ENCODE results near the gene TTLL7.

DNA sequence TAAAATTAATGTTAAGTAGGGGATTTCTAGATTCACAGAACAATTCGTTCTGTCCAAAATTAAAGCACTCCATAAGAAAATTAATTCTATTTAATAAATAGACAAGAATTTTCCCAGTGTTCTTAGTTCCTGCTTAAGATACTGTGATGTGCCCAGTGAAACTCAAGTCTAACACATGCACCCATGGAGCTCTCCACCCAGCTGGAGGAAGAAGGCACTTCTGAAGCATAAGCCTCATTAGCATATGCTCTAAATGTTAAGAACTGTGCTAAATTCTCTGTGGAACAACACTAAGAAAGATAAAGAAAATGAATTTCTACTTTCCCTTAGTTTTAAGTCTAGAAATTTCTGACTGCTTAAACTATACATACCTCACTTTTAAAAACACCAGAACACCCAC lies 71.2 kb downstream of the TTLL7 start:
- no peak for TF ChIP-seq POLR2A (IDR thresholded peaks at IDR 0.05)
- TF ChIP-seq, protein P1, sequence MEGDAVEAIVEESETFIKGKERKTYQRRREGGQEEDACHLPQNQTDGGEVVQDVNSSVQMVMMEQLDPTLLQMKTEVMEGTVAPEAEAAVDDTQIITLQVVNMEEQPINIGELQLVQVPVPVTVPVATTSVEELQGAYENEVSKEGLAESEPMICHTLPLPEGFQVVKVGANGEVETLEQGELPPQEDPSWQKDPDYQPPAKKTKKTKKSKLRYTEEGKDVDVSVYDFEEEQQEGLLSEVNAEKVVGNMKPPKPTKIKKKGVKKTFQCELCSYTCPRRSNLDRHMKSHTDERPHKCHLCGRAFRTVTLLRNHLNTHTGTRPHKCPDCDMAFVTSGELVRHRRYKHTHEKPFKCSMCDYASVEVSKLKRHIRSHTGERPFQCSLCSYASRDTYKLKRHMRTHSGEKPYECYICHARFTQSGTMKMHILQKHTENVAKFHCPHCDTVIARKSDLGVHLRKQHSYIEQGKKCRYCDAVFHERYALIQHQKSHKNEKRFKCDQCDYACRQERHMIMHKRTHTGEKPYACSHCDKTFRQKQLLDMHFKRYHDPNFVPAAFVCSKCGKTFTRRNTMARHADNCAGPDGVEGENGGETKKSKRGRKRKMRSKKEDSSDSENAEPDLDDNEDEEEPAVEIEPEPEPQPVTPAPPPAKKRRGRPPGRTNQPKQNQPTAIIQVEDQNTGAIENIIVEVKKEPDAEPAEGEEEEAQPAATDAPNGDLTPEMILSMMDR (IDR thresholded peaks at IDR 0.05): no peak

All from Peyer's patch (tissue), 4 donors.